SK-N-SH (cell line): Measurements from ENCODE around the gene CFAP126. TPM values are rescaled to one million over a fixed set of nuclear protein-coding genes. Genes with fewer than 3 reads are reported as not detected.

Source experiments
- CTCF ChIA-PET: fragments of 300-600, 350-600 bp; formaldehyde crosslinking; extraction: SDS; loops from one replicate; lab custom pipeline; 2021; lab: Yijun Ruan, JAX
- POLR2A ChIA-PET: fragments of 350-600 bp; sonication (Branson Sonifier 250); formaldehyde crosslinking; extraction: SDS; loops from one replicate; lab custom pipeline; 2020; ENCODE audit warnings: antibody characterized with exemption, inconsistent platforms; lab: Yijun Ruan, JAX
- DNase-seq: peaks from one replicate; pipeline ENCODE4 v3.0.0; 2012
- H2AFZ ChIP-seq: fragments of 200-600 bp; sonication (generic); 2 replicates; pipeline ENCODE4 v1.8.1; 2016; ENCODE audit warnings: antibody characterized with exemption, mild to moderate bottlenecking, low read depth
- H3F3A ChIP-seq: fragments of 200-600 bp; sonication (generic); replicated peaks from 2 replicates; pipeline ENCODE3; 2016; ENCODE audit warnings: antibody characterized with exemption, mild to moderate bottlenecking; ENCODE audit not compliant: insufficient read depth
- H3K27ac ChIP-seq, 2 experiments: fragments of 200-500 bp in 1 of 2; fragments of 200-600 bp in 1 of 2; sonication (Bioruptor generic) in 1 of 2; sonication (generic), shearing (Covaris generic) in 1 of 2; 2 replicates each; pipeline versions ENCODE4 v1.5.1 to v1.6.1; 2014 to 2016; ENCODE audit warnings: low read depth in 2 of 2, inconsistent platforms in 1 of 2, low read length in 1 of 2, mild to moderate bottlenecking in 1 of 2, mixed read lengths in 1 of 2
- H3K27me3 ChIP-seq: fragments of 200-600 bp; sonication (generic), shearing (Covaris generic); 2 replicates; pipeline ENCODE4 v1.6.1; 2016; ENCODE audit warnings: mixed run types; ENCODE audit not compliant: insufficient read depth
- H3K36me3 ChIP-seq, 2 experiments: fragments of 200-500 bp in 1 of 2; fragments of 200-600 bp in 1 of 2; sonication (Bioruptor generic) in 1 of 2; sonication (generic) in 1 of 2; replicated peaks in 1 of 2; 2 replicates each; pipeline versions ENCODE3 to v1.5.1; 2014 to 2016; ENCODE audit warnings: low read length in 1 of 2, mild to moderate bottlenecking in 1 of 2; ENCODE audit not compliant: insufficient read depth in 2 of 2, control insufficient read depth in 1 of 2
- H3K4me1 ChIP-seq, 2 experiments: fragments of 200-500 bp in 1 of 2; fragments of 200-600 bp in 1 of 2; sonication (Bioruptor generic) in 1 of 2; sonication (generic), shearing (Covaris generic) in 1 of 2; 2 replicates each; pipeline versions ENCODE4 v1.5.1 to v1.6.1; 2014 to 2016; ENCODE audit warnings: low read depth in 1 of 2, low read length in 1 of 2, mixed run types in 1 of 2; ENCODE audit not compliant: insufficient read depth in 2 of 2, control insufficient read depth in 1 of 2
- H3K4me2 ChIP-seq: fragments of 200-600 bp; sonication (generic), shearing (Covaris generic); 2 replicates; pipeline ENCODE4 v1.6.1; 2017; ENCODE audit warnings: mixed run types
- H3K4me3 ChIP-seq, 2 experiments: fragments of 200-500 bp in 1 of 2; fragments of 200-600 bp in 1 of 2; sonication (Bioruptor generic) in 1 of 2; sonication (generic), shearing (Covaris generic) in 1 of 2; 2 replicates each; pipeline versions ENCODE4 v1.5.1 to v1.8.1; 2014 to 2016; ENCODE audit warnings: low read depth in 2 of 2, inconsistent platforms in 1 of 2, low read length in 1 of 2, mild to moderate bottlenecking in 1 of 2, mixed read lengths in 1 of 2, moderate library complexity in 1 of 2
- H3K79me2 ChIP-seq: fragments of 200-600 bp; sonication (generic); 2 replicates; pipeline ENCODE4 v1.8.1; 2017; ENCODE audit warnings: mild to moderate bottlenecking; ENCODE audit not compliant: insufficient read depth
- H3K9ac ChIP-seq: fragments of 200-600 bp; sonication (generic); 2 replicates; pipeline ENCODE4 v1.6.1; 2017; ENCODE audit warnings: mixed run types
- H3K9me2 ChIP-seq: fragments of 200-600 bp; sonication (generic); 2 replicates; pipeline ENCODE4 v1.6.1; 2017; ENCODE audit warnings: mixed run types
- H3K9me3 ChIP-seq: fragments of 200-600 bp; sonication (generic); 2 replicates; pipeline ENCODE4 v1.6.1; 2017; ENCODE audit warnings: mixed run types, mild to moderate bottlenecking, moderate library complexity
- H4K20me1 ChIP-seq: fragments of 200-600 bp; sonication (generic); 2 replicates; pipeline ENCODE4 v1.6.1; 2017; ENCODE audit warnings: mild to moderate bottlenecking, mixed run types; ENCODE audit not compliant: insufficient read depth
- CHD2 ChIP-seq: fragments of 150-350 bp; IDR thresholded peaks from 2 replicates; pipeline ENCODE4 v1.6.1; 2018; ENCODE audit warnings: low read length; ENCODE audit not compliant: partially characterized antibody
- CTCF ChIP-seq: fragments of 200-600 bp; sonication (generic); IDR thresholded peaks from 2 replicates; pipeline ENCODE4 v1.6.1; 2017; ENCODE audit warnings: antibody characterized with exemption, mild to moderate bottlenecking, moderate library complexity
- ELF1 ChIP-seq: IDR thresholded peaks from 2 replicates; pipeline ENCODE4 v1.4.0; 2012
- EP300 ChIP-seq, 2 experiments: IDR thresholded peaks; 2 replicates each; pipeline versions ENCODE4 v1.4.0 to v1.6.1; 2012; ENCODE audit warnings: borderline replicate concordance in 1 of 2, low read depth in 1 of 2, low read length in 1 of 2
- EZH2phosphoT487 ChIP-seq: fragments of 200-600 bp; sonication (generic); IDR thresholded peaks from 2 replicates; pipeline ENCODE4 v1.6.1; 2017; ENCODE audit warnings: low read depth, mixed run types, mild to moderate bottlenecking, antibody characterized with exemption, moderate library complexity, borderline replicate concordance
- FOSL2 ChIP-seq: IDR thresholded peaks from 2 replicates; pipeline ENCODE4 v1.4.0; 2012; ENCODE audit warnings: low read depth, mild to moderate bottlenecking, moderate library complexity, borderline replicate concordance
- FOXJ3 ChIP-seq: sonication (generic); formaldehyde crosslinking; IDR thresholded peaks from 2 replicates; pipeline ENCODE4 v1.5.1; 2020; ENCODE audit warnings: mild to moderate bottlenecking, missing genetic modification reagents
- GABPA ChIP-seq: IDR thresholded peaks from 2 replicates; pipeline ENCODE4 v1.4.0; 2012; ENCODE audit warnings: low read depth, mild to moderate bottlenecking
- GATA2 ChIP-seq: sonication (generic); formaldehyde crosslinking; IDR thresholded peaks from 2 replicates; pipeline ENCODE4 v1.5.0; 2020; ENCODE audit warnings: mild to moderate bottlenecking, missing genetic modification reagents
- MXI1 ChIP-seq: IDR thresholded peaks from 2 replicates; pipeline ENCODE4 v1.6.1; 2012; ENCODE audit warnings: mild to moderate bottlenecking, low read depth, low read length, improper control_type of control experiment
- POLR2AphosphoS5 ChIP-seq: IDR thresholded peaks from 2 replicates; pipeline ENCODE4 v1.6.1; 2012; ENCODE audit warnings: low read depth, low read length
- RAD21 ChIP-seq: IDR thresholded peaks from 2 replicates; pipeline ENCODE4 v1.6.1; 2012; ENCODE audit warnings: mild to moderate bottlenecking, low read length
- TCF12 ChIP-seq: IDR thresholded peaks from 2 replicates; pipeline ENCODE4 v1.4.0; 2012
- USF2 ChIP-seq: fragments of 150-350 bp; IDR thresholded peaks from 2 replicates; pipeline ENCODE4 v1.6.1; 2017; ENCODE audit warnings: antibody characterized with exemption, low read length, low read depth, borderline replicate concordance
- YY1 ChIP-seq: IDR thresholded peaks from 2 replicates; pipeline ENCODE4 v1.4.0; 2012; ENCODE audit warnings: low read depth, mild to moderate bottlenecking
- WGBS: methylation state at CpG from one replicate; pipeline ENCODE4 v1.1.6; 2017; ENCODE audit warnings: low lambda C conversion rate; 5-methylcytosine and 5-hydroxymethylcytosine counted together
- polyA plus RNA-seq, 3 experiments: library from polyadenylated mRNA; depleted of rRNA; stranded (reverse); fragments of >200 nt; gene quantifications; 2 replicates each; pipeline ENCODE4 v1.2.3, GENCODE V29; 2012
- TF ChIP-seq, protein P1 (sequence below): IDR thresholded peaks from 2 replicates; pipeline ENCODE4; 2012
- TF ChIP-seq, protein P2 (sequence below): IDR thresholded peaks from 2 replicates; pipeline ENCODE4 v1.6.1; 2012; ENCODE audit warnings: mild to moderate bottlenecking, low read depth, low read length, moderate library complexity

The CFAP126 gene
- polyA plus RNA-seq, 1 of the 3 experiments (the other 2 are of a cell fraction): not detected

DNA sequence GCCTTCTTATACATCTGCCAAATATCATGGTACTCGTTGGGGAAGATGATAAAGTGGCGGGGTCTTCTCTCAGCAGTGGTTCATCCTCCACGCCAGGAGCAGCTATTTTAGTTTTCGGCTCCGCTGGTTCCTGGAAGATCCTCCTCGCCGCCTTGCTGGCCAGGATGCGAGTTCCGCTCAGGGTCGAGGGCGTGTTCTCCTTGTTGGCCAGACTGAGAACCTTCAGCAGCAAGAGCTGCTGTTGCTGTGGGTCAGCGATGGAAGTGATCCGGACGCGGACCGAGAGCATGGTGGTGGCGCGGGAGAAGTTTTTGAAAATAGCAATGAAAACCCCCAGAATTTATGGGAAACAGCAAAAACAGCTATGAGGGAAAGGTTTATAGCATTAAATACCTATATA is 11.4 kb upstream of the CFAP126 start:
- TF ChIP-seq RAD21 (no peak), FOSL2 (no peak), FOXJ3 (CRISPR knock-in tag) (no peak), POLR2AphosphoS5 (no peak), EZH2phosphoT487 (no peak), ELF1 (no peak), MXI1 (no peak), CTCF (no peak), YY1 (no peak), GATA2 (CRISPR knock-in tag) (no peak), GABPA (no peak), TCF12 (no peak), EP300 (IDR thresholded peaks at IDR 0.05; ENCODE audit: borderline replicate concordance in 1 of 2, low read depth in 1 of 2, low read length in 1 of 2) (no peak), CHD2 (no peak), USF2 (no peak)
- TF ChIP-seq, protein P1, sequence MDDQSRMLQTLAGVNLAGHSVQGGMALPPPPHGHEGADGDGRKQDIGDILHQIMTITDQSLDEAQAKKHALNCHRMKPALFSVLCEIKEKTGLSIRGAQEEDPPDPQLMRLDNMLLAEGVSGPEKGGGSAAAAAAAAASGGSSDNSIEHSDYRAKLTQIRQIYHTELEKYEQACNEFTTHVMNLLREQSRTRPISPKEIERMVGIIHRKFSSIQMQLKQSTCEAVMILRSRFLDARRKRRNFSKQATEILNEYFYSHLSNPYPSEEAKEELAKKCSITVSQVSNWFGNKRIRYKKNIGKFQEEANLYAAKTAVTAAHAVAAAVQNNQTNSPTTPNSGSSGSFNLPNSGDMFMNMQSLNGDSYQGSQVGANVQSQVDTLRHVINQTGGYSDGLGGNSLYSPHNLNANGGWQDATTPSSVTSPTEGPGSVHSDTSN: no peak
- TF ChIP-seq, protein P2, sequence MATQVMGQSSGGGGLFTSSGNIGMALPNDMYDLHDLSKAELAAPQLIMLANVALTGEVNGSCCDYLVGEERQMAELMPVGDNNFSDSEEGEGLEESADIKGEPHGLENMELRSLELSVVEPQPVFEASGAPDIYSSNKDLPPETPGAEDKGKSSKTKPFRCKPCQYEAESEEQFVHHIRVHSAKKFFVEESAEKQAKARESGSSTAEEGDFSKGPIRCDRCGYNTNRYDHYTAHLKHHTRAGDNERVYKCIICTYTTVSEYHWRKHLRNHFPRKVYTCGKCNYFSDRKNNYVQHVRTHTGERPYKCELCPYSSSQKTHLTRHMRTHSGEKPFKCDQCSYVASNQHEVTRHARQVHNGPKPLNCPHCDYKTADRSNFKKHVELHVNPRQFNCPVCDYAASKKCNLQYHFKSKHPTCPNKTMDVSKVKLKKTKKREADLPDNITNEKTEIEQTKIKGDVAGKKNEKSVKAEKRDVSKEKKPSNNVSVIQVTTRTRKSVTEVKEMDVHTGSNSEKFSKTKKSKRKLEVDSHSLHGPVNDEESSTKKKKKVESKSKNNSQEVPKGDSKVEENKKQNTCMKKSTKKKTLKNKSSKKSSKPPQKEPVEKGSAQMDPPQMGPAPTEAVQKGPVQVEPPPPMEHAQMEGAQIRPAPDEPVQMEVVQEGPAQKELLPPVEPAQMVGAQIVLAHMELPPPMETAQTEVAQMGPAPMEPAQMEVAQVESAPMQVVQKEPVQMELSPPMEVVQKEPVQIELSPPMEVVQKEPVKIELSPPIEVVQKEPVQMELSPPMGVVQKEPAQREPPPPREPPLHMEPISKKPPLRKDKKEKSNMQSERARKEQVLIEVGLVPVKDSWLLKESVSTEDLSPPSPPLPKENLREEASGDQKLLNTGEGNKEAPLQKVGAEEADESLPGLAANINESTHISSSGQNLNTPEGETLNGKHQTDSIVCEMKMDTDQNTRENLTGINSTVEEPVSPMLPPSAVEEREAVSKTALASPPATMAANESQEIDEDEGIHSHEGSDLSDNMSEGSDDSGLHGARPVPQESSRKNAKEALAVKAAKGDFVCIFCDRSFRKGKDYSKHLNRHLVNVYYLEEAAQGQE: no peak
- no peak overlapping the region for H3K9ac ChIP-seq
- H3F3A ChIP-seq: peaks cover 23% of the 10 kb centered on the region
- H4K20me1 ChIP-seq: no peaks in the 10 kb centered on the region
- no peaks in the 10 kb centered on the region for H3K36me3 ChIP-seq
- WGBS: 94% methylated on average over 18 of the region's 18 CpGs
- no peaks in the 10 kb centered on the region; a peak in 1 of 4 replicates for H3K4me1 ChIP-seq
- no peaks in the 10 kb centered on the region for H3K79me2 ChIP-seq
- no peaks in the 10 kb centered on the region for H3K27me3 ChIP-seq
- no peaks in the 10 kb centered on the region for H3K9me2 ChIP-seq
- no peak overlapping the region for H3K27ac ChIP-seq
- ChIA-PET CTCF (interaction anchor here (1.0 to 2.7 kb wide), 4 partner anchors 87 to 188 kb away, joined by 4 to 9 read pairs (median 6); no protein-coding TSS in a partner anchor), POLR2A (no interaction called here)
- no peak for DNase-seq
- no peaks in the 10 kb centered on the region for H3K9me3 ChIP-seq
- no peak overlapping the region for H3K4me3 ChIP-seq
- no peak overlapping the region for H3K4me2 ChIP-seq
- H2AFZ ChIP-seq: no peak overlapping the region
